ENCODE data around the gene NF2. TPM values are rescaled to one million over a fixed set of nuclear protein-coding genes. Genes with fewer than 3 reads are reported as not detected.

Gene NF2
- total and polyA plus RNA-seq, 10 of the 15 experiments (the other 5 are each of a cell fraction or from before 2014, with no cell fraction given): 2.2 to 49.8 (median 22.5) TPM

- TF ChIP-seq, protein P1, sequence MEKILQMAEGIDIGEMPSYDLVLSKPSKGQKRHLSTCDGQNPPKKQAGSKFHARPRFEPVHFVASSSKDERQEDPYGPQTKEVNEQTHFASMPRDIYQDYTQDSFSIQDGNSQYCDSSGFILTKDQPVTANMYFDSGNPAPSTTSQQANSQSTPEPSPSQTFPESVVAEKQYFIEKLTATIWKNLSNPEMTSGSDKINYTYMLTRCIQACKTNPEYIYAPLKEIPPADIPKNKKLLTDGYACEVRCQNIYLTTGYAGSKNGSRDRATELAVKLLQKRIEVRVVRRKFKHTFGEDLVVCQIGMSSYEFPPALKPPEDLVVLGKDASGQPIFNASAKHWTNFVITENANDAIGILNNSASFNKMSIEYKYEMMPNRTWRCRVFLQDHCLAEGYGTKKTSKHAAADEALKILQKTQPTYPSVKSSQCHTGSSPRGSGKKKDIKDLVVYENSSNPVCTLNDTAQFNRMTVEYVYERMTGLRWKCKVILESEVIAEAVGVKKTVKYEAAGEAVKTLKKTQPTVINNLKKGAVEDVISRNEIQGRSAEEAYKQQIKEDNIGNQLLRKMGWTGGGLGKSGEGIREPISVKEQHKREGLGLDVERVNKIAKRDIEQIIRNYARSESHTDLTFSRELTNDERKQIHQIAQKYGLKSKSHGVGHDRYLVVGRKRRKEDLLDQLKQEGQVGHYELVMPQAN (conservative IDR thresholded peaks at IDR 0.05): no peak
- TF ChIP-seq, protein P2, sequence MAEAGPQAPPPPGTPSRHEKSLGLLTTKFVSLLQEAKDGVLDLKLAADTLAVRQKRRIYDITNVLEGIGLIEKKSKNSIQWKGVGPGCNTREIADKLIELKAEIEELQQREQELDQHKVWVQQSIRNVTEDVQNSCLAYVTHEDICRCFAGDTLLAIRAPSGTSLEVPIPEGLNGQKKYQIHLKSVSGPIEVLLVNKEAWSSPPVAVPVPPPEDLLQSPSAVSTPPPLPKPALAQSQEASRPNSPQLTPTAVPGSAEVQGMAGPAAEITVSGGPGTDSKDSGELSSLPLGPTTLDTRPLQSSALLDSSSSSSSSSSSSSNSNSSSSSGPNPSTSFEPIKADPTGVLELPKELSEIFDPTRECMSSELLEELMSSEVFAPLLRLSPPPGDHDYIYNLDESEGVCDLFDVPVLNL (IDR thresholded peaks at IDR 0.05; ENCODE audit: low read depth, low read length): no peak
These were observed 23.2 kb downstream of the NF2 start (continued) for GRCh38 chr22:29626497-29627195.

DNA sequence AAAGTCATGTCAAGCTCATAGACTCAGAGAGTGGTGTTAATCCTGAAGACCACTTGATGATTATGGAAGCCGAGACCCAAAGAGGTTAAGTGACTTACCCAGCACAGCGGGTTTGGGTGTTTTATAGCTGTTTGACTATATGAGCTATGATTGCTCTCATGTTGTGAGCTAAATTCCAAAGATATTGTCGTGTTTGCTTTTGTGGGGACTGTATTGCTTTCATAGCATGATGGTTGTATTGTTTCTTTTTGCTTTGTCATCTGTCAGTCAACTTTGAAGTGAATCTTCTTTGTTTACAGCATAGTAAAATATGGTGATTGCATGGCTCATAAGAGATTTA is 23.7 kb downstream of the NF2 start:
- ChIA-PET POLR2A (no interaction called here), CTCF (interaction anchor here (0.6 to 3.7 kb wide), 11 partner anchors 8 to 461 kb away, joined by 3 to 46 read pairs (median 5); no protein-coding TSS in a partner anchor), RAD21 (ENCODE audit: unreplicated experiment) (interaction anchor here (1.1 to 1.8 kb wide), 4 partner anchors 10 to 461 kb away, joined by 3 to 6 read pairs (median 4); no protein-coding TSS in a partner anchor), SMC1A (ENCODE audit: uncharacterized antibody, unreplicated experiment) (interaction anchor here (0.8 to 3.3 kb wide), 8 partner anchors 9 to 462 kb away, joined by 3 to 23 read pairs (median 6); no protein-coding TSS in a partner anchor)
- BruUV-seq (replicated peaks): no TSS peak
- DNase-seq (ENCODE audit: low read depth, low spot score): no peak
- no peaks in the 10 kb centered on the region for H3K4me1 ChIP-seq (ENCODE audit: control insufficient read depth, insufficient read depth, low read length)
- ATAC-seq: no peak
- H3K27me3 ChIP-seq (replicated peaks in 1 of 2; ENCODE audit: control insufficient read depth in 2 of 2, insufficient read depth in 2 of 2, low read length in 1 of 2): no peaks in the 10 kb centered on the region
- no peak overlapping the region for H3K9ac ChIP-seq (ENCODE audit: control insufficient read depth, insufficient read depth, low read length)
- H3K27ac ChIP-seq (ENCODE audit: control insufficient read depth, insufficient read depth): no peak overlapping the region
- peaks cover 4% of the 10 kb centered on the region for H3K79me2 ChIP-seq (ENCODE audit: control insufficient read depth, insufficient read depth, low read length)
- no peak overlapping the region for H2AFZ ChIP-seq (ENCODE audit: control insufficient read depth, low read depth, low read length)
- no peak for FAIRE-seq
- TF ChIP-seq RB1 (IDR thresholded peaks at IDR 0.05; ENCODE audit: borderline replicate concordance): no peak
- no peak for TF ChIP-seq CREB1 (IDR thresholded peaks at IDR 0.05; ENCODE audit: low read depth)
- TF ChIP-seq PAX8 (IDR thresholded peaks at IDR 0.05): no peak
- no peak for TF ChIP-seq KAT2A (conservative IDR thresholded peaks at IDR 0.05; ENCODE audit: control insufficient read depth, low read depth, low read length)
- no peak for TF ChIP-seq EP300 (IDR thresholded peaks at IDR 0.05; ENCODE audit: borderline replicate concordance in 1 of 2, control insufficient read depth in 1 of 2, low read depth in 2 of 2, low read length in 2 of 2)
- no peak for TF ChIP-seq SREBF1 (IDR thresholded peaks at IDR 0.05; ENCODE audit: low read length)
- no peak overlapping the region for H3K4me3 ChIP-seq
- H3K4me2 ChIP-seq (ENCODE audit: control insufficient read depth, insufficient read depth): no peak overlapping the region
- in situ Hi-C loops (cut with MboI): loop anchor here (5.0 kb wide), 1 partner anchor 460 kb away; no protein-coding TSS in a partner anchor
- H4K20me1 ChIP-seq (ENCODE audit: control insufficient read depth, insufficient read depth): no peaks in the 10 kb centered on the region
- no peaks in the 10 kb centered on the region; a peak in 1 of 4 replicates for H3K36me3 ChIP-seq (ENCODE audit: control insufficient read depth in 2 of 2, insufficient read depth in 2 of 2, low read length in 1 of 2)
- H3K9me3 ChIP-seq (replicated peaks; ENCODE audit: control insufficient read depth, insufficient read depth, low read length): no peaks in the 10 kb centered on the region
- intact Hi-C loops (cut with micrococcal nuclease; ENCODE audit: unreplicated experiment): no loop called here
- 97% methylated on average over 3 of the region's 3 CpGs for WGBS (ENCODE audit: insufficient coverage, insufficient replicate concordance, low lambda C conversion rate, missing lambda C conversion rate)

All from GM12878 (cell line).